Endodermal cell (in vitro differentiated cells): ENCODE data around the gene ZNF423. TPM values are rescaled to one million over a fixed set of nuclear protein-coding genes. Genes with fewer than 3 reads are reported as not detected.
A peak's percentile ranks its signal among the peaks of the same experiment; 100 is the strongest.

Experiments
- DNase-seq: peaks from one replicate; pipeline ENCODE4 v3.0.0-alpha.2; 2017
- H3K27ac ChIP-seq: 2 replicates; pipeline ENCODE4 v1.5.1; 2013; ENCODE audit warnings: mild to moderate bottlenecking, low read depth, low read length, moderate library complexity
- H3K27me3 ChIP-seq: 2 replicates; pipeline ENCODE4 v1.6.1; 2013; ENCODE audit warnings: mild to moderate bottlenecking, low read length, moderate library complexity; ENCODE audit not compliant: insufficient read depth, control insufficient read depth, poor library complexity, severe bottlenecking
- H3K36me3 ChIP-seq: 2 replicates; pipeline ENCODE4 v1.7.0; 2013; ENCODE audit warnings: mild to moderate bottlenecking, low read length, moderate library complexity; ENCODE audit not compliant: control insufficient read depth, insufficient read depth
- H3K4me1 ChIP-seq: one replicate; pipeline ENCODE4 v1.7.0; 2013; ENCODE audit warnings: low read length; ENCODE audit not compliant: control insufficient read depth, insufficient read depth
- H3K4me3 ChIP-seq: 2 replicates; pipeline ENCODE4 v1.5.1; 2013; ENCODE audit warnings: mild to moderate bottlenecking, low read length, moderate library complexity
- H3K9ac ChIP-seq: 2 replicates; pipeline ENCODE4 v1.6.1; 2013; ENCODE audit warnings: mild to moderate bottlenecking, low read length, moderate library complexity; ENCODE audit not compliant: poor library complexity, severe bottlenecking; ENCODE audit errors: extremely low read depth
- H3K9me3 ChIP-seq: 2 replicates; pipeline ENCODE4 v1.6.1; 2013; ENCODE audit warnings: mild to moderate bottlenecking, low read length, moderate library complexity; ENCODE audit not compliant: control insufficient read depth
- H3K27ac Mint-ChIP-seq: 2 replicates; pipeline ENCODE4 v1.8.0; 2020; ENCODE audit warnings: mixed read lengths
- H3K27me3 Mint-ChIP-seq: 2 replicates; pipeline ENCODE4 v1.8.0; 2021; ENCODE audit warnings: mild to moderate bottlenecking, mixed read lengths; ENCODE audit not compliant: insufficient read depth
- H3K36me3 Mint-ChIP-seq: 2 replicates; pipeline ENCODE4 v1.8.0; 2020; ENCODE audit warnings: low read depth, mixed read lengths
- H3K4me1 Mint-ChIP-seq: 2 replicates; pipeline ENCODE4 v1.8.0; 2020; ENCODE audit warnings: mixed read lengths
- H3K4me3 Mint-ChIP-seq: 2 replicates; pipeline ENCODE4 v1.8.0; 2020; ENCODE audit warnings: mild to moderate bottlenecking, moderate library complexity, mixed read lengths
- H3K9me3 Mint-ChIP-seq: 2 replicates; pipeline ENCODE4 v1.8.0; 2020; ENCODE audit warnings: mild to moderate bottlenecking, mixed read lengths
- WGBS, 2 experiments: methylation state at CpG; one replicate each; pipeline versions ENCODE4 v1.1.5 to v1.1.7; 2013; ENCODE audit warnings: missing lambda C conversion rate in 2 of 2, mixed read lengths in 1 of 2; ENCODE audit not compliant: insufficient coverage in 1 of 2, insufficient read length in 1 of 2; 5-methylcytosine and 5-hydroxymethylcytosine counted together
- total RNA-seq, 2 donors: library from RNA; stranded (reverse); fragmentation: NEBNext Ultra II Directional in 1 of 2; extraction: Animal tissue kit (Norgen Biotek cat#: 25700) in 1 of 2; gene quantifications; 2 replicates in 1 of 2; 3 replicates in 1 of 2; pipeline ENCODE4 v1.2.1, GENCODE V29; 2021
- TF ChIP-seq, protein P1 (sequence below): fragments of 200-600 bp; sonication (generic); conservative IDR thresholded peaks from 2 replicates; pipeline ENCODE4 v1.5.0; 2021; ENCODE audit warnings: antibody characterized with exemption, mild to moderate bottlenecking

The ZNF423 gene
- total RNA-seq, 2 donors from 2014 or later: 30.3 to 41.9 TPM

DNA sequence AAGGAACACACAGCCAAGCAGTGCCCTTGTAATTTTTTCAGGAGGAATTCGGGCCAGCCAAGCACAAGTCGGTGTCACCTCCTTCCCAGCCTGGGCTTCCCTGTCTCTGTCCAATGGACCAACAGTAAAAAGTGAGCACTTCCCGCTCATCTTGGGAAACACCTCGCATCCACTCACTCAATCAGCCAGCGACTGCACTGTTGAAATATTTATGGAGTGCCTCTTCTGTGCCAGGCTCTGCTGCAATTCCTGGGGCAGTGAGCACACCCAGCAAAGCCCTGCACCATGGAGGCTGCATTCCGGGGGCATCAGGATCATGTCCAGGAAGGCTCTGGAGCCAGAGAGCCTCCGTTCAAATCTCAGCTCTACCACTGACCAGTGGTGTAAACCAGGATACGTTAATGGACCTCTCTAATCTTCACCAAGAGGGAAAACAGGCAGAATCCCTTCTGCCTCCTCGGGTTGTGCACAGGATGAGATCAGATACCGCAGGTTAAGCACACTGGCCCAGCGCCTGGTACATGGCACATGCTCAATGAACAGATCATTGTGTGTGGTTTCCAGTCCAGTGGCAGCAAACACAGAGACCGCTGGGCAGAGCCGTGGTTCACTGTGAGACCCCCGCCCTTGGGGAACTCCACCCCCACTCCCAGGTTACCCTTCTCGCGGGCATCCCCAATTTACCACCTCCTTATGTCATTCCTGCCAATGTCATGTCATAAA is 194.3 kb downstream of the ZNF423 start:
- no peaks in the 10 kb centered on the region for H3K36me3 ChIP-seq
- TF ChIP-seq, protein P1, sequence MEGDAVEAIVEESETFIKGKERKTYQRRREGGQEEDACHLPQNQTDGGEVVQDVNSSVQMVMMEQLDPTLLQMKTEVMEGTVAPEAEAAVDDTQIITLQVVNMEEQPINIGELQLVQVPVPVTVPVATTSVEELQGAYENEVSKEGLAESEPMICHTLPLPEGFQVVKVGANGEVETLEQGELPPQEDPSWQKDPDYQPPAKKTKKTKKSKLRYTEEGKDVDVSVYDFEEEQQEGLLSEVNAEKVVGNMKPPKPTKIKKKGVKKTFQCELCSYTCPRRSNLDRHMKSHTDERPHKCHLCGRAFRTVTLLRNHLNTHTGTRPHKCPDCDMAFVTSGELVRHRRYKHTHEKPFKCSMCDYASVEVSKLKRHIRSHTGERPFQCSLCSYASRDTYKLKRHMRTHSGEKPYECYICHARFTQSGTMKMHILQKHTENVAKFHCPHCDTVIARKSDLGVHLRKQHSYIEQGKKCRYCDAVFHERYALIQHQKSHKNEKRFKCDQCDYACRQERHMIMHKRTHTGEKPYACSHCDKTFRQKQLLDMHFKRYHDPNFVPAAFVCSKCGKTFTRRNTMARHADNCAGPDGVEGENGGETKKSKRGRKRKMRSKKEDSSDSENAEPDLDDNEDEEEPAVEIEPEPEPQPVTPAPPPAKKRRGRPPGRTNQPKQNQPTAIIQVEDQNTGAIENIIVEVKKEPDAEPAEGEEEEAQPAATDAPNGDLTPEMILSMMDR: no peak
- H3K9me3 ChIP-seq: no peaks in the 10 kb centered on the region
- H3K27me3 Mint-ChIP-seq: no peaks in the 10 kb centered on the region
- peaks cover 17% of the 10 kb centered on the region for H3K4me1 Mint-ChIP-seq
- H3K4me3 ChIP-seq: no peak overlapping the region
- no peaks in the 10 kb centered on the region for H3K4me1 ChIP-seq
- H3K27ac Mint-ChIP-seq: peak overlapping the region; percentile 66
- no peak overlapping the region for H3K9ac ChIP-seq
- no peak for DNase-seq
- no peaks in the 10 kb centered on the region for H3K36me3 Mint-ChIP-seq
- no peak overlapping the region for H3K4me3 Mint-ChIP-seq
- peak overlapping the region; percentile 44 for H3K27ac ChIP-seq
- no peaks in the 10 kb centered on the region for H3K9me3 Mint-ChIP-seq
- 95 to 97% methylated on average over 11 to 16 of the region's 16 CpGs for WGBS, 2 experiments
- no peaks in the 10 kb centered on the region for H3K27me3 ChIP-seq

DNA sequence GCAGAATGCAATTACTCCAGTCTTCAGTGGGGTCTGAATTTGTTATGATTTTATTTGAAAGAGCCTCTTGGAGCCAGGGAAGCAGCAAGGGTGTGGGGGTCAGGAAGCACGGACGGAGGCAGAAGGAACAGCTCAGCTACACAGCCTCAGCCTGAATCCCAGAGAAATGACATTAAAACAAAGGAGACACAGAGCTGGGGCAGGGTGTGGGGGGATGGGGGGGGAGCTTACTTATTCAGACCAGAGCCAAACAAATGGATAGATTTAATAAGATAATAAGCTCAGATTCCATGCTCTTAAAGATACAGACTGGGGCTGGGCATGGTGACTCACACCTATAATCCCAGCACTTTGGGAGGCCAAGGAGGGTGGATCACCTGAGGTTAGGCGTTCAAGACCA is 195.3 kb downstream of the ZNF423 start:
- Mint-ChIP-seq H3K36me3 (no peaks in the 10 kb centered on the region), H3K4me3 (no peak overlapping the region), H3K27ac (no peak overlapping the region), H3K4me1 (peaks cover 9% of the 10 kb centered on the region), H3K27me3 (no peaks in the 10 kb centered on the region), H3K9me3 (no peaks in the 10 kb centered on the region)
- Histone ChIP-seq H3K27me3 (no peaks in the 10 kb centered on the region), H3K9ac (no peak overlapping the region), H3K4me1 (no peaks in the 10 kb centered on the region), H3K9me3 (no peaks in the 10 kb centered on the region), H3K36me3 (no peaks in the 10 kb centered on the region), H3K4me3 (no peak overlapping the region), H3K27ac (no peak overlapping the region)
- TF ChIP-seq, protein P1: no peak
- WGBS, 2 experiments: 89% methylated on average over 3 of the region's 3 CpGs; no CpG with 5 or more reads in 1 of the 2 experiments
- no peak for DNase-seq

DNA sequence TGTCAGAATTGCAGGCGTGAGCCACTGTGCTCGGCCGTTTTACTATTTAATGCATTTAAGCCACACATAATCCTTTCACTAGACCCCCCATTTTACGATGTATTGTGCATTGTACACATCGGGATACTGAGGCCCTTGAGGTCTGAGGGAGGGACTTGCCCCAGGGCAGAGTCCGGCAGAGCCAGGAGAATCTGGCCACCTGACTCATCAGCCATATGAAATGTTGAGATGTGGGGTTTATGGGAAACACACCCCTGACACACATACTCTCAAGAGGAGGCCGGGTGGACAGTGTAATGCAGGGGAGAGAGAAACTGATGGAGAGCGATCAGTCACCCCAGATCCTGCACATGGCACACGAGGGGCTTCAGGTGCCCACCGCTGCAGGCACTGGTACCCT is 196.6 kb downstream of the ZNF423 start:
- Histone ChIP-seq H3K27me3 (no peaks in the 10 kb centered on the region), H3K9ac (no peak overlapping the region), H3K9me3 (no peaks in the 10 kb centered on the region), H3K4me3 (no peak overlapping the region), H3K27ac (no peak overlapping the region), H3K36me3 (no peaks in the 10 kb centered on the region), H3K4me1 (no peaks in the 10 kb centered on the region)
- Mint-ChIP-seq H3K27ac (no peak overlapping the region), H3K4me1 (peaks cover 5% of the 10 kb centered on the region), H3K9me3 (no peaks in the 10 kb centered on the region), H3K27me3 (no peaks in the 10 kb centered on the region), H3K4me3 (no peak overlapping the region), H3K36me3 (no peaks in the 10 kb centered on the region)
- WGBS, 2 experiments: 92% methylated on average over 7 to 10 of the region's 10 CpGs
- TF ChIP-seq, protein P1: no peak
- no peak for DNase-seq
